Adrenal gland (tissue), 5 donors: ENCODE data around the gene GYG2.

Experiments
- POLR2A ChIP-seq, 2 donors: fragments of 450-650 bp; IDR thresholded peaks; one replicate each; pipeline ENCODE4 v1.6.1; 2017; ENCODE audit warnings: antibody characterized with exemption in 2 of 2, mild to moderate bottlenecking in 2 of 2, moderate library complexity in 1 of 2
- TF ChIP-seq, protein P1 (sequence below), 6 experiments: fragments of 450-650 bp in 4 of 6; fragments of 200-600 bp in 2 of 6; sonication (generic) in 1 of 6; IDR thresholded peaks; 1 replicate in 5 of 6; 2 replicates in 1 of 6; pipeline versions ENCODE4 v1.5.1 to v1.8.0; 2016 to 2021; ENCODE audit warnings: antibody characterized with exemption in 6 of 6, mild to moderate bottlenecking in 2 of 6, moderate library complexity in 1 of 6
- donor health status: DM: no; HTN: no; CAD: no.

DNA sequence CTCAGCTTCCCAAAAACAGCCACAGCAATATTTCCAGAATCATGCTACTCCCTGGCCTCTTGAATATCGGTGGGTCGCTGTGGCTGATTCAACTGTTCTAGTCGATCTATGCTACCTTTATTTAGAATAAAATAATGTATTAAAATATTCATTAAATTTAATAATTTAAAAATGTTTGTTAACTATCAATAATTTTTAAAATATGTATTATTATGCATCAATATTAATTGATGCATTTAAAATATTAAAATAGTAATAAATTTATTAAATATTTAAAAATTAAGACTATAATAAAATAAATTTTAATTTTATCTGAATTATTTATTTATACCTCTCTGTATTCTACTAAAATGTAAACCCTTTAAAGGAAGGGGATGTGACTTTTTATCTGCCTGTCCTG is 81.4 kb downstream of the GYG2 start:
- no peak for TF ChIP-seq POLR2A (IDR thresholded peaks at IDR 0.05)
- TF ChIP-seq, protein P1, sequence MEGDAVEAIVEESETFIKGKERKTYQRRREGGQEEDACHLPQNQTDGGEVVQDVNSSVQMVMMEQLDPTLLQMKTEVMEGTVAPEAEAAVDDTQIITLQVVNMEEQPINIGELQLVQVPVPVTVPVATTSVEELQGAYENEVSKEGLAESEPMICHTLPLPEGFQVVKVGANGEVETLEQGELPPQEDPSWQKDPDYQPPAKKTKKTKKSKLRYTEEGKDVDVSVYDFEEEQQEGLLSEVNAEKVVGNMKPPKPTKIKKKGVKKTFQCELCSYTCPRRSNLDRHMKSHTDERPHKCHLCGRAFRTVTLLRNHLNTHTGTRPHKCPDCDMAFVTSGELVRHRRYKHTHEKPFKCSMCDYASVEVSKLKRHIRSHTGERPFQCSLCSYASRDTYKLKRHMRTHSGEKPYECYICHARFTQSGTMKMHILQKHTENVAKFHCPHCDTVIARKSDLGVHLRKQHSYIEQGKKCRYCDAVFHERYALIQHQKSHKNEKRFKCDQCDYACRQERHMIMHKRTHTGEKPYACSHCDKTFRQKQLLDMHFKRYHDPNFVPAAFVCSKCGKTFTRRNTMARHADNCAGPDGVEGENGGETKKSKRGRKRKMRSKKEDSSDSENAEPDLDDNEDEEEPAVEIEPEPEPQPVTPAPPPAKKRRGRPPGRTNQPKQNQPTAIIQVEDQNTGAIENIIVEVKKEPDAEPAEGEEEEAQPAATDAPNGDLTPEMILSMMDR (IDR thresholded peaks at IDR 0.05): no peak
